OCI-LY7 (cell line): ENCODE data around the gene GAB3. TPM values are rescaled to one million over a fixed set of nuclear protein-coding genes. Genes with fewer than 3 reads are reported as not detected.

Source experiments
- BruUV-seq: library from RNA; stranded (reverse); fragments of 400-500 nt; replicated peaks from 2 replicates; lab custom pipeline; 2021; lab: Mats Ljungman, UMichigan
- CTCF ChIA-PET: fragments of 300-600 bp; sonication (Branson Sonifier 250); formaldehyde crosslinking; loops from one replicate; lab custom pipeline; 2022; ENCODE audit warnings: antibody characterized with exemption; ENCODE audit not compliant: unreplicated experiment; lab: Charles Lee
- POLR2A ChIA-PET: fragments of 300-600 bp; sonication (Branson Sonifier 250); formaldehyde crosslinking; loops from one replicate; lab custom pipeline; 2022; ENCODE audit warnings: antibody characterized with exemption; lab: Charles Lee
- DNase-seq: peaks from one replicate; pipeline ENCODE4 v3.0.0-alpha.2; 2015; ENCODE audit warnings: low spot score
- H2AFZ ChIP-seq: fragments of 200-600 bp; sonication (generic), shearing (Covaris generic); 2 replicates; pipeline ENCODE4 v1.6.1; 2014; ENCODE audit warnings: mild to moderate bottlenecking, antibody characterized with exemption, low read length, moderate library complexity
- H3K27ac ChIP-seq: fragments of 200-600 bp; sonication (generic); 2 replicates; pipeline ENCODE4 v1.5.1; 2014; ENCODE audit warnings: mixed run types, low read depth, mild to moderate bottlenecking, moderate library complexity, low read length, inconsistent platforms; ENCODE audit not compliant: poor library complexity, severe bottlenecking
- H3K36me3 ChIP-seq: fragments of 200-600 bp; sonication (generic); 2 replicates; pipeline ENCODE4 v1.6.1; 2014; ENCODE audit warnings: mild to moderate bottlenecking, antibody characterized with exemption, low read length, moderate library complexity, mixed read lengths; ENCODE audit not compliant: insufficient read depth
- H3K4me1 ChIP-seq: fragments of 200-600 bp; sonication (generic); 2 replicates; pipeline ENCODE4 v1.5.1; 2014; ENCODE audit warnings: mild to moderate bottlenecking, low read length; ENCODE audit not compliant: insufficient read depth, poor library complexity, severe bottlenecking
- H3K4me2 ChIP-seq: fragments of 200-600 bp; sonication (generic); 2 replicates; pipeline ENCODE4 v1.6.1; 2014; ENCODE audit warnings: mild to moderate bottlenecking, low read length
- H3K4me3 ChIP-seq: fragments of 200-600 bp; sonication (generic); 2 replicates; pipeline ENCODE4 v1.5.1; 2014; ENCODE audit warnings: mild to moderate bottlenecking, low read depth, low read length; ENCODE audit not compliant: poor library complexity, severe bottlenecking
- H3K79me2 ChIP-seq: fragments of 200-600 bp; sonication (generic); 2 replicates; pipeline ENCODE4 v1.6.1; 2016; ENCODE audit warnings: low read depth, mild to moderate bottlenecking, low read length, moderate library complexity, mixed read lengths; ENCODE audit not compliant: insufficient read depth
- H3K9me2 ChIP-seq: fragments of 200-600 bp; sonication (generic); 2 replicates; pipeline ENCODE4 v1.6.1; 2016; ENCODE audit warnings: mild to moderate bottlenecking, low read length, mixed read lengths; ENCODE audit not compliant: insufficient read depth
- H3K9me3 ChIP-seq: fragments of 200-600 bp; sonication (generic); 2 replicates; pipeline ENCODE4 v1.6.1; 2014; ENCODE audit warnings: mild to moderate bottlenecking, mixed run types, low read length, mixed read lengths
- H4K20me1 ChIP-seq: fragments of 200-600 bp; sonication (generic); 2 replicates; pipeline ENCODE4 v1.6.1; 2014; ENCODE audit warnings: mild to moderate bottlenecking, antibody characterized with exemption, low read length, moderate library complexity, mixed read lengths; ENCODE audit not compliant: insufficient read depth
- EZH2phosphoT487 ChIP-seq: fragments of 200-600 bp; sonication (generic); IDR thresholded peaks from 2 replicates; pipeline ENCODE4 v1.6.1; 2018; ENCODE audit warnings: low read depth, borderline replicate concordance, mild to moderate bottlenecking, mixed run types, antibody characterized with exemption, low read length, moderate library complexity, mixed read lengths
- intact Hi-C: fragments of 100-400 bp; cut with micrococcal nuclease; formaldehyde crosslinking; loops from one replicate; pipeline ENCODE4 v1.10.0; 2022; ENCODE audit not compliant: unreplicated experiment
- total RNA-seq, 2 experiments: library from RNA; depleted of rRNA in 1 of 2; stranded (reverse); fragments of >200 nt in 1 of 2; shearing (Covaris generic) in 1 of 2; gene quantifications; 2 replicates each; pipeline ENCODE4 v1.2.3, GENCODE V29; 2014 to 2022
- TF ChIP-seq, protein P1 (sequence below): fragments of 200-600 bp; sonication (generic); conservative IDR thresholded peaks from 2 replicates; pipeline ENCODE4 v1.5.1; 2014; ENCODE audit warnings: mild to moderate bottlenecking, antibody characterized with exemption, low read length, moderate library complexity, mixed read lengths

The GAB3 gene
- total RNA-seq, 2 experiments from 2014 or later = 0.09 to 0.38 TPM

DNA sequence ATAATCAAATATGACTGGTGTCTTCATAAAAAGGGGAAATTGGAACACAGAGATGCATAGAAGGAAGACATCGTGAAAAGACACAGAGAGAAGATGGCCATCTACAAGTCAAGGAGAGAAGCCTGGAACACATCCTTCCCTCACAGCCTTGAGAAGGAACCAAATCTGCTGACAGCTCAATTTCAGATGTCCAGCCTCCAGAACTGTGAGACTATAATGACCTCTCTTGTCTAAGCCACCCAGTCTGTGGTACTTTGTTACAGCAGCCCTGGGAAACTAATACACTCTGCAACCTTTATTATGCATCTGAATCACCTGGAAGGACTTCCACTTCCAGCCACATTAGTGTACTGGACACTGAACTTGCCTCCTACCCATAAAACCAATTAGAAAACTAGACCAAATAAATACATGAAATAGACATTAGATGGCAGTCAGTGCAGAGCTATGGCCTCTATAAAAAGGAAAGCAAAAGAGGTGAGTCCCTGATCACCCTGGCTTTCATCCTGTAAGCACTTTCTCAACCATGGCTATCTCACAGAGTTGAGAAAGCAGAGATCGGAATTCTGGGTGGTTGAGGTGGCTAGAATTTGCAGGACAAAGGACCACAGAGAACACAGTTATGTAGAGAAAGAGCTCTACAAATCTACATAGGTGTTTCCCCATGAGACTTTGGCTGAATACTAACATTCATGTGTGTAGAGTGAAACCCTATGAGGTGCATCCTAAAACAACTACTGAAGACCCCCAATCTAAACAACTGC is 25.7 kb downstream of the GAB3 start:
- Histone ChIP-seq H3K9me3 (no peaks in the 10 kb centered on the region), H2AFZ (no peak overlapping the region), H3K79me2 (no peaks in the 10 kb centered on the region), H3K4me2 (no peak overlapping the region), H3K4me1 (no peaks in the 10 kb centered on the region), H3K9me2 (no peaks in the 10 kb centered on the region), H3K36me3 (no peaks in the 10 kb centered on the region), H3K27ac (no peak overlapping the region), H3K4me3 (no peak overlapping the region), H4K20me1 (no peaks in the 10 kb centered on the region)
- no peak for TF ChIP-seq EZH2phosphoT487
- TF ChIP-seq, protein P1, sequence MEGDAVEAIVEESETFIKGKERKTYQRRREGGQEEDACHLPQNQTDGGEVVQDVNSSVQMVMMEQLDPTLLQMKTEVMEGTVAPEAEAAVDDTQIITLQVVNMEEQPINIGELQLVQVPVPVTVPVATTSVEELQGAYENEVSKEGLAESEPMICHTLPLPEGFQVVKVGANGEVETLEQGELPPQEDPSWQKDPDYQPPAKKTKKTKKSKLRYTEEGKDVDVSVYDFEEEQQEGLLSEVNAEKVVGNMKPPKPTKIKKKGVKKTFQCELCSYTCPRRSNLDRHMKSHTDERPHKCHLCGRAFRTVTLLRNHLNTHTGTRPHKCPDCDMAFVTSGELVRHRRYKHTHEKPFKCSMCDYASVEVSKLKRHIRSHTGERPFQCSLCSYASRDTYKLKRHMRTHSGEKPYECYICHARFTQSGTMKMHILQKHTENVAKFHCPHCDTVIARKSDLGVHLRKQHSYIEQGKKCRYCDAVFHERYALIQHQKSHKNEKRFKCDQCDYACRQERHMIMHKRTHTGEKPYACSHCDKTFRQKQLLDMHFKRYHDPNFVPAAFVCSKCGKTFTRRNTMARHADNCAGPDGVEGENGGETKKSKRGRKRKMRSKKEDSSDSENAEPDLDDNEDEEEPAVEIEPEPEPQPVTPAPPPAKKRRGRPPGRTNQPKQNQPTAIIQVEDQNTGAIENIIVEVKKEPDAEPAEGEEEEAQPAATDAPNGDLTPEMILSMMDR = no peak
- CTCF ChIA-PET = no interaction called here
- POLR2A ChIA-PET = no interaction called here
- BruUV-seq = no TSS peak
- no peak for DNase-seq
- intact Hi-C loops = no loop called here

DNA sequence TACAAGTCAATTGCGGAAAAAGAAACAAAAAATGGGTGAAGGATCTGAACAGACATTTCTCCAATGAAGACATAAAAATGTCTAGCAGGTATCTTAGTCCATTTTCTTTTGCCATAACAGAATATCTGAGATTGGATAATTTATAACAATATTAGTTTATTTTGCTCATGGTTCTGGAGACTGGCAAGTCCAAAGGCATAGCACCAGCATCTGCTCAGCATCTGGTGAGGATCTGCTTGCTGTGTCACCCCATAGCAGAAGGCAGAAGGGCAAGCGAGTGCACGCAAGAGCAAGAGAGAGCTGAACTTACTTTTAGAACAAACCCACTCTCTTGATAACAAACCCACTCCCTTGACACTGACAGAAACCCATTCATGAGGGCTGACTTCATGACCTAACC is 29.7 kb downstream of the GAB3 start:
- DNase-seq = no peak
- Histone ChIP-seq H3K4me1 (peaks cover 21% of the 10 kb centered on the region), H3K79me2 (no peaks in the 10 kb centered on the region), H3K9me3 (no peaks in the 10 kb centered on the region), H3K27ac (no peak overlapping the region), H4K20me1 (no peaks in the 10 kb centered on the region), H2AFZ (no peak overlapping the region), H3K9me2 (no peaks in the 10 kb centered on the region), H3K36me3 (no peaks in the 10 kb centered on the region), H3K4me2 (no peak overlapping the region), H3K4me3 (no peak overlapping the region)
- intact Hi-C loops = no loop called here
- POLR2A ChIA-PET = no interaction called here
- CTCF ChIA-PET = no interaction called here
- TF ChIP-seq, protein P1 = no peak
- TF ChIP-seq EZH2phosphoT487 = no peak
- no TSS peak for BruUV-seq

DNA sequence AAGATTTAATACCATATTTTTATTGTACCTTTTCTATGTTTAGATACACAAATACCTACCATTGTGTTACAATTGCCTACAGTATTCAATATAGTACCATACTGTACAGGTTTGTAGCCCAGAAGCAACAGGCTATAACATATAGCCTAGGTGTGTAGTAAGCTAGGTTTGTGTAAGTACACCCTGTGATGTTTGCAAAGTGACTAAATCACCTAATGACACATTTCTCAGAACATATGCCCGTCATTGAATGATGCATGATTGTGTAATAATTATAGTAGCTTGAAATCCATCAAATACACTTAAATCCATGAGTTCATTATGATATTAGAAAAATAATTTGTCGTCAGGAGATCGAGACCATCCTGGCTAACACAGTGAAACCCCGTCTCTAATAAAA is 30.8 kb downstream of the GAB3 start:
- no peaks in the 10 kb centered on the region for H3K9me3 ChIP-seq
- ChIA-PET CTCF (no interaction called here), POLR2A (no interaction called here)
- H3K36me3 ChIP-seq = no peaks in the 10 kb centered on the region
- no peak overlapping the region for H3K4me3 ChIP-seq
- TF ChIP-seq, protein P1 = no peak
- no peak for TF ChIP-seq EZH2phosphoT487
- peaks cover 21% of the 10 kb centered on the region for H3K4me1 ChIP-seq
- no peak for DNase-seq
- intact Hi-C loops = no loop called here
- H3K79me2 ChIP-seq = no peaks in the 10 kb centered on the region
- no peaks in the 10 kb centered on the region for H4K20me1 ChIP-seq
- H2AFZ ChIP-seq = no peak overlapping the region
- H3K4me2 ChIP-seq = no peak overlapping the region
- H3K27ac ChIP-seq = no peak overlapping the region
- BruUV-seq = no TSS peak
- no peaks in the 10 kb centered on the region for H3K9me2 ChIP-seq
